Measurements from ENCODE around the gene FAM83G. TPM values are rescaled to one million over a fixed set of nuclear protein-coding genes. Genes with fewer than 3 reads are reported as not detected.
A peak's percentile ranks its signal among the peaks of the same experiment; 100 is the strongest.
"Not testable (repeated sequence)": the region's sequence is repeated elsewhere in the genome, so short reads cannot be mapped to it uniquely, and the experiment has no call there.

Gene FAM83G
- total RNA-seq, 1 experiment from 2014 or later = 31.4 TPM

DNA sequence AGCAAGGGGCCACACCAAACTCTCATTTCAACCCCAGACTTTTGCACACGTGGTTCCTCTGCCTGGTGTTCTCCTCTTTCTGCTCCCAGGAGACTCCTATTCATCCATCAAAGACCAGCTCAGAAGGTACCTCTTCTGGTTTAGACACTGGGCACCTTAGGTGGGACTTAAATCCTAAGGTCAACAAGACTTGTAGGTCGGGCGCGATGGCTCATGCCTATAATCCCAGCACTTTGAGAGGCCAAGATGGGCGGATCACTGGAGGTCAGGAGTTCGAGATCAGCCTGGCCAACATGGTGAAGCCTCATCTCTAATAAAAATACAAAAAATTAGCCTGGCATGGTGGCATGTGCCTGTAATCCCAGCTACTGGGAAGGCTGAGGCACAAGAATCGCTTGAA lies 42.9 kb upstream of the FAM83G start:
- H3K4me1 Mint-ChIP-seq; H3K27ac Mint-ChIP-seq; H3K36me3 Mint-ChIP-seq; H3K4me3 Mint-ChIP-seq; POLR2A ChIA-PET; CTCF ChIA-PET; H3K27me3 Mint-ChIP-seq (ENCODE audit: low read depth); ATAC-seq; H3K9me3 Mint-ChIP-seq: not testable (repeated sequence)
- DNase-seq (ENCODE audit: low spot score) = peak; percentile 4

DNA sequence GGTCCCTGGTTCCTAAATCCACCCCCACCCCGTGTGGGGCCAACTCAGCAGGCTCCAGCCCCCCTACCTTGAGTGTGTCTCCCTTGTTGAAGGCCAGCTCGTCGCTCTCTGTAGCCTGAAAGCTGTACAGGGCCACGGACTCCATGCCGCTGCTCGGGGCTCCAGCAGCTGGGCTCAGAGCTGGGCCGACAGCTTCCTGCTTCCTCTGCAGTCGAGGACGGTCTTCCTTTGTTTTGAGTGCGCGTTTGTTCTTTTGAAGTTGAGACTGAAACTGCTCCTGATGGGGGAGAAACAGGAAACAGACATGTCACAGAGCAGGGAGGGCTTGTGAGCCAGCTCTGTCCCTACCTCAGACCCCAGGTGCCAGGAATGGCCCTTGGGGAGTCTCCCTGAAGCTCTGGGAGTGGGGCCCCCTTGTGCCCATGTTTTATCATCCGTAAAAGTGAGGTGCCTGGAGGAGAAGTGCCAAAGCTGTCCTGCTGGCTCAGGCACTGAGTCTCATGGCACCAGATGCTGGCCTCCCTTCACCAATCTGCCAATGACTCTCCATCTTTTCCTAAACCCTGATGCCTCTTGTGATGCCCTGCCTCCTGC lies 42.3 kb upstream of the FAM83G start, which contains the start of gene GRAP:
Gene GRAP (minus strand): TSS at position 176 of the 594 bp plus-strand sequence. CDS start 31 bp downstream, at position 145.
- POLR2A ChIA-PET; H3K27me3 Mint-ChIP-seq (ENCODE audit: low read depth); CTCF ChIA-PET; H3K27ac Mint-ChIP-seq; H3K9me3 Mint-ChIP-seq; DNase-seq (ENCODE audit: low spot score); H3K36me3 Mint-ChIP-seq; H3K4me3 Mint-ChIP-seq; H3K4me1 Mint-ChIP-seq: not testable (repeated sequence)
- peak; percentile 60 for ATAC-seq

DNA sequence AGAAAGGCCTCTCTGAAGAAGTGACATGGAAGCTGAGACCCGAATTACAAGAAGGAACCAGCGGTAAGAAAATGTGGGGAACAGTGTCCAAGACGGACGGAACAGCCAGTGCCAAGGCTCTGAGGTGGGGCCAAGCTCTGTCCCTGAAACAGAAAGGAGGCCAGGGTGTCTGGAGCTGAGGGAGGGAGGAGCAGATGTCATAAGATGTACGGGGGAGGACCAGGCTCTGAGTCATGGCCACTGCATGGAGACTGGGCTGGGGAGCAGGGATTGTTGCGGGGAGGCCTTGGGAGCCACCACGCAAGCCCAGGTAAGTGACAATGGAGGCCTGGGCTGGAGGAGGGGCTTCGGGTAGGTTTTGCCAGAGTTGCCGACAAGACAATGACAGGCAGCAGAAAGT lies 40.1 kb upstream of the FAM83G start:
- H3K36me3 Mint-ChIP-seq; H3K4me1 Mint-ChIP-seq; H3K27ac Mint-ChIP-seq; POLR2A ChIA-PET; H3K27me3 Mint-ChIP-seq (ENCODE audit: low read depth); ATAC-seq; H3K9me3 Mint-ChIP-seq; H3K4me3 Mint-ChIP-seq; CTCF ChIA-PET; DNase-seq (ENCODE audit: low spot score): not testable (repeated sequence)

DNA sequence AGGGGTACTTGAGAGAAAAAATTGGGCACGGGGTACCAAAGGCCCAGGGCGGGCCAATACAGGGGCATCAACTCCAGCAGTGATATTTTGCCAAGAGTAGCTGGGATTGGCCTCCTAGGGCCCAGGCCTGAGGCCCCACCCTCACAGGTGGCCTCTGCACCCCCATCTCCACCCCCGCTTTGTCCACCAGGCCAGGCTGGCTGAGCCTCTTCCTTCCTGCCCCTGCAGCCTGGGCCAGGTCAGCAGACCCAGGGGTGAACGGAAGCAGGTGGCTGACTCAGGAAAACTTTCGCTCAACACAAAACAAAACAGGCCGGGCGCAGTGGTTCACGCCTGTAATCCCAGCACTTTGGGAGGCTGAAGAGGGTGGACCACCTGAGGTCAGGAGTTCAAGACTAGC lies 38.5 kb upstream of the FAM83G start:
- ATAC-seq; H3K27me3 Mint-ChIP-seq (ENCODE audit: low read depth); CTCF ChIA-PET; DNase-seq (ENCODE audit: low spot score); H3K27ac Mint-ChIP-seq; H3K9me3 Mint-ChIP-seq; POLR2A ChIA-PET; H3K4me1 Mint-ChIP-seq; H3K36me3 Mint-ChIP-seq; H3K4me3 Mint-ChIP-seq: not testable (repeated sequence)

DNA sequence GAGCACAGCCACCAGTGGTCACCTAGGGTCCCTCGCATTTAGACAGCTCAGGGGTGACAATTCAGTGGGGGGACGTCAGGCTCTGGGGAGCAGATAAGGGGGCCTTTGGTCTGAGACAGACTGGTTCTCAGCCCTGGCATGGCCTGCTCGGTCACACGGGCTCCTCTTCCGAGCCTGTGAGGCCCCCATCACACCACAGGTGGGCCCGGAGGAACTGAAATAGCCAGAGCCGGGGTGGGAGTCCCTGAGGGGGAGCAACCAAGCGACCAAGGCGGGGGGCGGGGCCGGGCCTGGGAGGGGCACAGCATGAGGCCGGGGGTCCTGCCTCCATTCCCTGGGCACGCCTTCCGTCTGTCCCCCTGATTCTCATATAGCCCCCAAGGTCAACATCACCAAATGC lies 37.8 kb upstream of the FAM83G start:
- H3K36me3 Mint-ChIP-seq; H3K4me3 Mint-ChIP-seq; H3K4me1 Mint-ChIP-seq; H3K27ac Mint-ChIP-seq; CTCF ChIA-PET; POLR2A ChIA-PET; DNase-seq (ENCODE audit: low spot score); H3K27me3 Mint-ChIP-seq (ENCODE audit: low read depth); H3K9me3 Mint-ChIP-seq; ATAC-seq: not testable (repeated sequence)

DNA sequence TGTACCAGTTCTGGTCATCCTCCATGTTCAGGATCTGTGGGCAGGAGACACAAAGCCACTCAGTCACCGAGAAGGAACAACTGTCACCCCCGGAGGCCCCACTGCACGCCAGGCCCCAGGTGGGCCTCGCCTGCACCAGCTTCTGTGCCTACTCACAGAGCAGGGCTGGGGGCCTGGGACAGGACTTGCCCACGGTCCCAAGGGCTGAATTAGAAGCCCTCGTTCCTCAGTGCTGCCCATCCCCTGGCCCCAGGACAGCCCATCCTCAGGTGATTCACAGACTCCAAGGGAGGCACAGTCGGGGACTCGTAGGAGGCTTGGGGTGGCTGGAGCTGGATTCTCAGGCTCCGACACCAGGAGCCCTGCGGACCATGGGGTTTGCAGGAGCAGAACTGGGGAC lies 37.3 kb upstream of the FAM83G start:
- POLR2A ChIA-PET; DNase-seq (ENCODE audit: low spot score); CTCF ChIA-PET; ATAC-seq; H3K4me3 Mint-ChIP-seq; H3K4me1 Mint-ChIP-seq; H3K27ac Mint-ChIP-seq; H3K36me3 Mint-ChIP-seq; H3K9me3 Mint-ChIP-seq; H3K27me3 Mint-ChIP-seq (ENCODE audit: low read depth): not testable (repeated sequence)

DNA sequence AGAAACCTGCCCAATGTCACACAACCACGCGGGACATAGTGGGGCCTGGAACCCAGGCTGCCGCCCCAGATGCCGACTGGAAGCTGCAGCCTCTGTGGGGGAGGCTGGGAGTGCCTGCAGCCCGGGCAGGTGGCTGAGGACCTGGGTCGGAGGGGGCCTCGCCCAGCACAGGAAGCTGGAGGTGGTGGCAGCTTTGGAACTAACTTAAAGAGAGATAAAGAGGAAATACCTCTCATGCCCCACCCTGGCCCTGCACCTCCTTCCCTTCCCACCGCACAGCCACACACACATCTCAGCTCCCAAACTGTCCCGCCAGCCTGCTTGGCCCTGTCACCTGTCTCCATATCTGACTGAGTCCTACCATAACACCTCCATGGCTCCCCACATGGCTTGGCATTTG lies 35.8 kb upstream of the FAM83G start:
- H3K27me3 Mint-ChIP-seq (ENCODE audit: low read depth); POLR2A ChIA-PET; H3K36me3 Mint-ChIP-seq; CTCF ChIA-PET; ATAC-seq; H3K9me3 Mint-ChIP-seq; H3K4me3 Mint-ChIP-seq; H3K4me1 Mint-ChIP-seq; H3K27ac Mint-ChIP-seq; DNase-seq (ENCODE audit: low spot score): not testable (repeated sequence)

DNA sequence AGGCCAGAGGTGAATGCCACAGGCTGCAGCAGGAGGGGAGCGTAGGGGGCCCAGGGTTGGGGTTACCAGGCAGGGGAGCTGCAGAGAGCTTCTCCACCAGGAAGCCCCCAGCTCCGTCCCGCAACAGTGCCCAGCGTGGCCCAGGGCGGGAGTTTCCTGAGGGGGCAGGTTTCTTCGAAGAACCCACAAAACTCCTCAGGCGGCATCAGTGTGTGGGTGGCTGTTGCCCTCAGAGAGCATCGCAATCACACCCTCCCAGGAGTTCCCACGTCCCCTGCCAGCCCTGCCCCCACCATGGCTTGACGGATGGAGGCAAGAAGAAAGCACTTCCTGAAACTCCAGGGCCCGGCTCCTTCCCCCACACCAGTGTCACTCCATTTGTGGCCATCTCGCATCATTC lies 34.2 kb upstream of the FAM83G start:
- H3K27me3 Mint-ChIP-seq (ENCODE audit: low read depth); H3K36me3 Mint-ChIP-seq; H3K4me1 Mint-ChIP-seq; POLR2A ChIA-PET; H3K27ac Mint-ChIP-seq; DNase-seq (ENCODE audit: low spot score); CTCF ChIA-PET; H3K9me3 Mint-ChIP-seq; H3K4me3 Mint-ChIP-seq: not testable (repeated sequence)
- ATAC-seq = peak; percentile 10; the same call in 1 of the 2 replicates

DNA sequence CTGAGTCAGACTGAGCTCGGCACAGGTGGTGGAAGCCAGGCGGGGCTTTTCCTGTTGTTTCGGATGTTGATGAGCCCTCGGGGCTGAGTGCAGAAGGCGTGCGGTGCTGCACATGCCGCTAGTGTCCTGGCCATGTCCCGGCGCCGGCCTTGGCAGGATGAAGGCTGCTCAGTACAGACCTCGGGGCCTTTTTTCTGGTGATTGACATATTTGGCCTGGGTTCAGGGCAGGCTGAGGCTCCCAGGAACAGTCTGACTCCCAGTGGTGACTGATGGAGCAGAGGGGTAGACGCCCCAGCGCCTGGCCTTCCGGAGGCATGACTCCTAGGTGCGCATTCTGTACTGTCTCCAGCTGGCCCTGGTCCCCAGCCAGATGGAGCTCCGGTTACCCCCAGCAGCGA lies 33.4 kb upstream of the FAM83G start:
- H3K4me1 Mint-ChIP-seq; POLR2A ChIA-PET; H3K4me3 Mint-ChIP-seq; CTCF ChIA-PET; H3K9me3 Mint-ChIP-seq; H3K27ac Mint-ChIP-seq; H3K27me3 Mint-ChIP-seq (ENCODE audit: low read depth); H3K36me3 Mint-ChIP-seq; DNase-seq (ENCODE audit: low spot score): not testable (repeated sequence)
- ATAC-seq = peak; percentile 13; the same call in 1 of the 2 replicates

DNA sequence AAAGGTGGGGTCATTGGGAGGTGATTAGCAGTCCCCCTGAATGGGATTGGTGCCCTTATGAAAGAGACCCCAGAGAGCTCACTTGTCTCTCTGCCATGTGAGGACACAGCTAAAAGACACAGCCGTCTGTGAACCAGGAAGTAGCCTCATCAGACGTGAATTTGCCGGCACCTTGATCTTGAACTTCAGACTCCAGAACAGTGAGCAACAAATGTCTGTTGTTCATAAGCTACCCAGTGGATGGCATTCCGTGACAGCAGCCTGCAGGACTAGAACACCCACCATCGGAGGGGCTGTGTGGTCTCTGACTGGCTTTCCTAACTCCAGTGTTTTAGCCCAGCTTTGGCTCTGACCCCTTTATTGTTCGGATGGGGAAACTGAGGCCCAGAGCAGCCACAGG lies 33.0 kb upstream of the FAM83G start:
- H3K4me1 Mint-ChIP-seq; H3K36me3 Mint-ChIP-seq; H3K27me3 Mint-ChIP-seq (ENCODE audit: low read depth); DNase-seq (ENCODE audit: low spot score); H3K4me3 Mint-ChIP-seq; H3K27ac Mint-ChIP-seq; POLR2A ChIA-PET; H3K9me3 Mint-ChIP-seq; CTCF ChIA-PET; ATAC-seq: not testable (repeated sequence)

DNA sequence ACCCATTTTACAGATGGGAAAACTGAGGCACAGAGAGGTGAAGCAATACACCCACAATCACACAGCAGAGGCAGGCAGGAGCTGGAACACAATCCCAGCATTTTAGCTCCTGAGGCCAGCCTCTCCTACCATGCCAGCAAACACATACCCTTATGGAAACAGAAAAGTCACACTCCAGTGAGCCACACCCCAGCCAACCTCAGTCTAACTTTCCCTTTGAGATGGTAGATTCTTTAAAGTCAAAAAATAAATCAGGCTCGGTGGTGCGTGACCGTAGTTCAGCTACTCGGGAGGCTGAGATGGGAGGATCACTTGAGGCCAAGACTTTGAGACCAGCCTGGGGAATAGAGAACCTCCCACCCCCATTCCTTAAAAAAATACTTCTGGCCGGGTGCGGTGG lies 31.6 kb upstream of the FAM83G start:
- H3K9me3 Mint-ChIP-seq; H3K27ac Mint-ChIP-seq; ATAC-seq; H3K4me3 Mint-ChIP-seq; H3K4me1 Mint-ChIP-seq; H3K36me3 Mint-ChIP-seq; H3K27me3 Mint-ChIP-seq (ENCODE audit: low read depth); POLR2A ChIA-PET; CTCF ChIA-PET; DNase-seq (ENCODE audit: low spot score): not testable (repeated sequence)

DNA sequence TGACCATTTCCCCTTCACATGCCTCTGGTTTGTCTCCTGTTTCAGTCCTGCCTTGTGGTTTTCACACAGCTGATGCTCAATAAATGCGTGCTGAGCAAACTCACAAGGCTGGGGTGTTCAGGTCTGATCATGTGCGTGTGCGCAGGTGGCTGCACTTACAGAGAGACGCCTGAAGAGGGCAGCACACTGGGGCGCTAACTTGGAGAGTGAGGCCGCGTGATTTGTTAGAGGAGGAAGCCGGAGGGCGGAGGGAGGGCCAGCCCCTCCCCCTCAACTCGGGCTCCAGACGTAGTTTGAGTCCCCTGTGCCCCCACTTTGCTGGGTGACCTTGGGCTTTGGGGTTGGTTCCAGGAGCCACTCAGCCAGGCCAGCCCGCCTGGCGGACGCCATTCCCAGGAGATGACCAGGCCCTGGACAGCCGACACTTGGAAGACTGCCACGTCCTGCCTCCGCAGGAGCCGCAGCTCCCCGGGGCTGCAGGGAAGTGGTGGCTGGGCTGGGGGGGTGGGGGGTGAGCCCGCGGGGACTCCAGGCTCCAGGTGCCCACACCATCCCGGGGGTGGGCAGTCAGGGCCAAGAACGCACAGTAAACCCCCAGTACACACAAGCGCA lies 27.9 kb upstream of the FAM83G start:
- H3K27ac Mint-ChIP-seq; H3K9me3 Mint-ChIP-seq; H3K4me3 Mint-ChIP-seq; DNase-seq (ENCODE audit: low spot score); POLR2A ChIA-PET; H3K4me1 Mint-ChIP-seq; H3K27me3 Mint-ChIP-seq (ENCODE audit: low read depth); CTCF ChIA-PET; H3K36me3 Mint-ChIP-seq: not testable (repeated sequence)
- peak; percentile 60 for ATAC-seq
